ENCODE data around the gene INSIG1.

The INSIG1 gene

GRCh38 chr7:155297517-155298287, at the start of gene INSIG1:
Gene INSIG1, plus strand, starts transcription at chr7:155297878. Its CDS starts 408 bp downstream, at chr7:155298286.
- peak; percentile 49 to 90 for DNase-seq

GRCh38 chr7:155248366-155248756, 49.3 kb upstream of the INSIG1 start:
- DNase-seq: no peak

DNA sequence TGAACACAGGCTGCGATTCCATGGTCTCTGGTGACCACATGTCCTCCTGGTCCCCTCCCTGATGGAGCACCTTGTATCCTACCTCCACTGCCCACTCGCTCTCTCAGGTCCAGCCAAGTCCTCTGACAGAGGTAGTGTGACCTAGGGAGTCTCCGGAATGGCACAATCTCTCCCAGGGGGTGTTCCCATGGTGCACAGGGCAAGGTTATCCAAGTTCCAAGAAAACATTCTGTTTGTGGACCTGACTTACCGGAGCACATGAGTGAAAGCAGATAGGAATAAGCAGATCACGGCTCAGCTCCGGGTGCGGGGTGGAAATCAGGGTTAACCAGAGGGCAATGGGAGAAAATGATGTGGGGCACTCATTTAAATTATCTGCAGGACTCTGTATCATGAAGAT, 45.8 kb upstream of the INSIG1 start:
- DNase-seq: no peak

DNA sequence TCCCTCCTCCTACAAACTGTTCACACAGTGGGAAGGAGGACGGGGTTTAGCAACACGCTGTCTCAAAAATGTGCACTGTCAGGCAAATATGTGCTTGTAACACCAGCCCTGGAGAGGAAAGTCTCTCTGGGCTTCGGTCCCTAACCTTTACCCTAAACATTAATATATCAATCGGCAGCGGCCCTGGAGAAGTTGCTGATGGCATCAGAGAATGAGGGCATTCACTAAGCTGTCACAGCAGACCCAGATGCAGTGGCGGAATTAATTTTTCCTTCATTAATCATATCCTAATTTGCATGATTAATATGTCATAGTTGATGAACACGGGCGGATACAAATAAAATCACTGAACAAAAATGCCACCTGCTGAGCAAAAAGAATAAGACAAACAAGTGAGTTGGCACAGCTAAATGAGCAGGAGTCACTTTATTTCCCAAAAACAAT, 45.2 kb upstream of the INSIG1 start:
- DNase-seq: no peak

DNA sequence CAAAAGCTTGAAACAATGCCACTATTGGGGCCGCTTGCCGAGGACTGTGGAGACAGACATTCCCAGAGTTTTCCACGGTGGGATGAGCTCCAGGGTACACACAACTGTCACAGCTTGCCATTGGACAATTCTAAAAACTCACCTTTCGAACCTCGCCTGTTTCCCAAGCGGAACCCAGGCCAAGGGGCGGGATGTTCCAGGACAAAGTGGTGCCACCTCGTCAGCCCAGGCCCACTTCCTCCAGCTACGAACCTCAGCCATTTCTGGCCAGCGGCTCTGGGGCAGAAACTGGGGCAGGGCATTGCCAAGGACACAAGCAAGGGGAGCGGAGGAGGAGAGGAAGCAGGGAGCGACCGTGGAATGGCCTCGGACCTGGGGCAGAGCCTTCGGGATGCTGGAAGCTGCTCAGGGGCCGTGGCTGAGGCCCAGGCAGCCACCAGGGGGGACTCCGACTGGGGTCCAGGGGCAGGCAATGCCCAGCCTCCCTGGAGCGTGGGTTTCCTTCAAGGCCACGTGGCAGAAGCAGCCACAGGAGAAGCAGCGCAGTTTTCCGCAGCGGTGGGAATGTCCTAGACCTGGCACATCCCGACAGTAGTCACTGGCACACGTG, 44.7 kb upstream of the INSIG1 start:
- no peak for DNase-seq

DNA sequence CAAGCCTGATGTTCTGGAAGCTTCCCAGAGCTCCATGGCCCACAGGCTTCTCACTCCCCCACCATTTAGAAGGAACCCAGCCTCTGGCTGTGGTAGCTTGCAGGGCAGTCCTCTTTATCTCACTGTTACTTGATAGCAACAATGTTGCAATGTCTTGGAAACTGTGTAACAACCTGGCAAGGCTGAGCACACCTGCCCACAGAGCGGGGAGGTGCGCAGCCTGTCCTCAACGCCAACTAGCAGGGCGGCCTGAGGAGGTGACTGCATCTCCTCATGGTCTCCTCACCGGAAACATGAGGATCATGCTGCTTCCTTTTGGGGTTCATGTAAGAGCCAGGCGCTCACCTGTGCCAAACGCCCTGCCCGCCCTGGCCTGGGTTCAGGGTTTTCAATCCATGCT, 43.7 kb upstream of the INSIG1 start:
- no peak for DNase-seq

GRCh38 chr7:155255071-155255470, 42.6 kb upstream of the INSIG1 start:
- DNase-seq: no peak

DNA sequence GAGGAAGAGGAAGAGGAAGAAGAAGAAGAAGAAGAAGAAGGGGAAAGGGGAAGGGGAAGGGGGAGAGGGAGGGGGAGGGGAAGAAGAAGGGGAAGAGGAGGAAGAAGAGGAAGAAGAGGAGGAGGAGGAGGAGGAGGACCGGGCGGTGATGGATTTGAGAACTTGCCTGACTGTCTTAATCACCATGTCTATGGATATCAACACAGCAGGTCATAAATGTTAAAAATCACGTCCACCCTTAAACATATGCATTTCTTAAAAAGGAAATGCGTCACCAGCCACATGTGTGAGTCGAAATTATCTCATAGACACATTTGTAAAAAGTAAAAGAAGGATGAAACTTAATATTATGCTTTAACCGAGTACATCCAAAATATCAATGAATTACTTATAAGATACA, 42.1 kb upstream of the INSIG1 start:
- DNase-seq: no peak

DNA sequence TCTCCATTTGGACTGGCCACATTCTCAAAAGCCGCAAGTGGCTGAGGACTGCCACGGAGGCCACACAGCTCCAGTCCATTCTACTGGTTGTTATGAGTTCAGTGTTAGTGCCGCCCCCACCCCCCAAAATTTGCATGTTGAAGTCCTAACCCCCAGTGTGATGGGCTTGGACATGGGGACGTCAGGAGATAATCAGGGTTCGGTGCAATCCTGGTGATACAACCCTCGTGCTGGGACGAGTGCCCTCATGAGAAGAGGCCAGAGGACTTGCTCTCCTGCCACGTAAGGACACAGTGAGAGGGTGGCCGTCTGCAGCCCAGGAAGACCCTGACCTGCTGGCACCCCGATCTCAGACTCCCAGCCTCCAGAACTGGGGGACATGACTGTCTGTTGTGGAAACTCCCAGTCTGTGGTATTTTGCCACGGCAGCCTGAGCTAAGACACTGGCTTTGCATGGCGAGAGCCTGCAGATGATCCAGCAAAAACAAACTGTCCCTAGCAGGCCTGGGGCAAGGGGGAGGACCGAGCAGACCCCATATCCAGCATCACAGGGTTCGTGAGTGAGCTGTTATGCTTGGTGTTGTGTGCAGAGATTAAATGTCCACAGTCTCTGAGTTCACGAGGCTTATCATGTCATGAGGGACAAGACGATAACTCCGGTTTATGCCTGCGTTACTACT, 41.5 kb upstream of the INSIG1 start:
- DNase-seq: no peak

- no peak for DNase-seq
These were observed 40.8 kb upstream of the INSIG1 start for GRCh38 chr7:155256761-155257481.

DNA sequence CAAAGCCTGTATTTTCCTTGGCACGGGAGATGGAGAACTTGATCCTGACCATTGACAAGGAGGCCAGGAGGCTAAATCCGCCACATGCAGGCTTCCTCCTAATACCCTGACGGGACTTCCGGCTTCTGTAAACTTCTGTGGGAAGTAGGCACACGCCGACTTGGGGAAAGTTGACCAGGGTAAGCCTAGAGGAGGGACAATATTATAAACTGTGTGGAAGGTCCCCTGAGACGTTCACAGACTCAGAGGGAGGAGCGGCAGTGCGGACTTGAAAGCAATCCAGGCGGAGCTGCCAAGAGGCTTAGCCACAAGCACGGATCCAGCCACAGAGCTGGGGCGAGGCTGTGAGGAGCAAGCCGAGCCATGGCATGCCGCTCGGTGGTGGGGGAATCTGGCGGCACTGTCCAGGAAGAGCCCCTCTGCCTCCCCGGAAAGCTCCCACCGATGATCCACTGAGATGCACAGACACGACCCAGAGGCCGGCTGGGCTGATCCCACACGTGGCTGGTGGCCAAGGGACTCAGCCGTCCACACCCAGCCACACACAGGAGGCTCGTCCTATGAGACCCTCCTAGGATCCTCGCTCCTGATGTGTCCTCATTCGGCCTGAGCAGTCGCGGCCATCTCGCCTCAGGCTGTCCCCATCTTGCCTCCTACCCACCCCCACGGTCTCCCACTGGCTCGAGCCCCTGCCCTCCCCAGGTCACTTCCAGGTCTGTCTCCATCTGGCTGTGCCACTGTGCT, 40.0 kb upstream of the INSIG1 start:
- DNase-seq: no peak

DNA sequence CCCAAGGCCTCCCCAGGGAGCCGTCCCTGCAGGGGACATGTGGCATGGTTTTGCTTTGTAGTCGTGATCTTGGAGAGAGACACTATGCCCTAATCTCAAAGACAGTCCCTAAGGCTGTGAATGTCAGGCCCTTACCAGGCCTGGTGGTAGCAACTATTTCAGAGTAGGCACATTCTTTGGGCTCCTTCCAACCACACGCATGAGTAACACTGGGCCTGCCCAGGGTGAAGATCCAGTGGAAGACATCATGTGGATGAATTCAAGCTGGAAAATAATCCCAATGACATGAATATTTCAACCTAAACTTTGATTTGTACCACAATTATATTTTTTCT, 39.5 kb upstream of the INSIG1 start:
- DNase-seq: peak; percentile 2 to 54

- peak in 1 of 2 experiments; percentile 8 for DNase-seq
These were observed 37.7 kb upstream of the INSIG1 start for GRCh38 chr7:155259866-155260497.

DNA sequence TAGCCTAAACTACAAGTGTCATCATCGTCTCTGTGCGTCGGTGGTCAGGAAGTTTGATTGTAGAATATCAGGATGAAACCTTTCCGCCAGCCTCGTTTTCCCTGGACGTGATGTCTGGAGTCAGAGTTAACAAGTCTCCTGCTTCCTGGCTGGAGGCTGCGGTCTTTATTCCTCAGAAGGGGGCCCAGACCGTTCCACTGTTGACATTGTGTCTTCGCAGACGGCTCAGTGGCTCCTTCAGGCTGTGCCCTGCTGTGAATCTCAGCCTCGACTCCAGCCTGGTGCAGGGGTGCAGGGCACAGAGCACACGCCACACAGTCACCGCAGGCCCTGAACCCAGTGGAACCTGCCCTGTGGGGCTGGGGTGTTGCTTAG, 37.2 kb upstream of the INSIG1 start:
- no peak for DNase-seq

DNA sequence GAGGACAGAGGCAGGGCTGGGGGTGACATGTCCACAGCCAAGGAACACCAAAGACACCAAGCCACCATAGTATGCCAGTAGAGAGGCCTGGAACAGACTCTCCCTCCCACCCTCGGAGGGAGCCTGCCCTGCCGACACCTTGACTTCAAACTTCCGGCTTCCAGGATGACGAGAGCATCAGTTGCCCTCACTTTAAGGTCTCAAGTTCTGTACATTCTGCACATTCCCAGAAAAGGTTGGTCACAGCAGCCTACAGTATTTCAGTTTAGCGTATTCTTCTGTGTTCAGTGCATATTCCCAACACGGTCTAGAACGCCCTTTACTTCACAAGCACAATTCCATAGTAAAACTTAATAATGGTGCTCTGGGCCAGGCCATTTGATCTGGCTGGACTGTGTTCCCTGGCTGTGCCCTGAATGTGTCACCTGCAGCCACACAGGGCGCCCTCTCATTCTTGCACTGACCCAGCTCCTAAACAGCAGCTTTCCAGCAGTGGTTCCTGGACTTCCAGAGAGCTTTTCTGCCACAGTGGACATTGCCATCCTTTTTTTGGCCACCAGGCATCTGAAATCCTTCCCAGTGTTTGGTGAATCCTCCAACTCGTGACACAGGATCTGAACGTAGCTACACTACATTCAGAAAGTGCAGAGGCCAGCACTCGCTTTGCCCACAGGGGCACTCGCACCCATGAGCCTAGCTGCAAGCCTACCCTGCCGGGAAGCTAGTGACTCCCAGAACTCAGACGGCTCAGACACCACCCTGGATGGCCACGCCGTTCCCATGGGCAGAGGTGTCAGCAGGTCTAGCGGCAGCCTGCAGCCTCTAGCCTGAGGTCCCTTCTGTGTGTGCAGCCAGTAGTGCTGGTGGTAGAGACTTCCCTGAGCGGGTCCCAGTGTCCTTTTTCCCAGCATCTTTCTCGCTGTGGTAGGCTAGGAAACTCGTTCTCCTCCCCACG, 36.4 kb upstream of the INSIG1 start:
- DNase-seq: no peak

DNA sequence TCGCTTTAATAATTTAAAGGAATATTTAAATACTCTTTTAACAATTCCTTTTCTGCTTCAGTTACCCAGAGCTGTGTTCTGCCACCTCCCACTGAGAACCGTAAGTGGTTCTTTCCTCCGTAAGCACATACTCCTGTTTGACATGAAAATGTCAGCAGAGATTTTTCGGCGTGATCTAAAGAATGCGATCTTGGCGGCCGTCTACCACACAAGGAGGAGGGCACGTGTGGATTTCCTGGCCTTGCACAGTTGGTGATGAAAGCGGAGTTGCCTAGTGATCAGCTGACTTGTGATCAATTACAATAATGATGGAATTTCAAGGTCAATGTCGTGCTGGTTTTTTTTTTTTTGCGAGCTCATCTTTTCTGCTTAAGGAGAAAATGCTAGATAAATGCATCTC, 35.6 kb upstream of the INSIG1 start:
- DNase-seq: no peak

GRCh38 chr7:155263051-155263450, 34.6 kb upstream of the INSIG1 start:
- DNase-seq: no peak

- DNase-seq: peak in 1 of 2 experiments; percentile 6
These were observed 34.0 kb upstream of the INSIG1 start for GRCh38 chr7:155263581-155264143.

GRCh38 chr7:155265144-155265543, 32.5 kb upstream of the INSIG1 start:
- no peak for DNase-seq

DNA sequence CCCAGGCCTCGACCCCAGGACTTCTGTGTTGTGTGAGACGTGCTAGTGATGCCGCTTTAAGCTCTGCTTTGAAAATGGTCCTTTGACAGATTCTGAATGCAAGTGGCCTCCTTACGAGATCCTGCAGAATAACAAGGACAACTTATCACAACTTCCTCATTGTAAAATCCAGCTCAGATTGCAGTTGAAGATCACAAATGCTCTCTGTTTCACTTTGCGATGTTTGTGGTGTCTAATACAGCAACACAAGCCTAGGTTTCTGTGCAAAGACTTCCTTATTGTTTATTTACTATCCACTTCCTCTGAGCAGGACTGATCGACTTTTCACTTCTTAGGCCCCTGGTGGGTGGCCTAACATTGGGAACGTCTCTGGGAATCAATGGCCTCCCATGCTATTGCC, 31.7 kb upstream of the INSIG1 start:
- DNase-seq: no peak

DNA sequence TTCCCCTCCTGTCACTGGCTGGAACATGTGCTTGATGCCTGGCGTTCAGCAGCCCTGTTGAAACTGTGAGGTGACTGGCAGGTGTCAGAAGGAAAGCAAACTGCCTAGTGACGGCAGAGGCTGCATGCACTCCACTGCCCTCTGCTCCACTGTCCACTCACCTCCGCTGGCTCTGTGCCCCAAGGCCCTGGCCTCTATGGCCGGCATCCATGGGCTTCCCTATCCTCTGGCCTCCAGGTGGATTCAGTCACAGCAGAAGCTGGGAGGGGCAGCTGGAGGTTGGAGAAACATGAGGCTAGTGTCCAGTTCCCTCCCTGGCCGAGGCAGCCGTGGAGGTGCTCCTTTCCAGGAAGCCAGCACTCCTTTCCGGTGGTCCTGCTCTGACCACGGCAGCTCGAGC, 31.2 kb upstream of the INSIG1 start:
- no peak for DNase-seq

All from NCI-H524 (cell line).